Body of pancreas (tissue), 4 donors: Measurements from ENCODE around the gene ARHGAP15.

Source experiments
- POLR2A ChIP-seq, 3 donors: fragments of 450-650 bp; IDR thresholded peaks; one replicate each; pipeline ENCODE4 v1.6.1; 2016; ENCODE audit warnings: antibody characterized with exemption in 3 of 3, mild to moderate bottlenecking in 2 of 3
- TF ChIP-seq, protein P1 (sequence below), 7 experiments: fragments of 450-650 bp in 4 of 7; fragments of 200-600 bp in 3 of 7; sonication (generic) in 3 of 7; IDR thresholded peaks; one replicate each; pipeline ENCODE4 v1.5.1; 2016 to 2019; ENCODE audit warnings: antibody characterized with exemption in 7 of 7

DNA sequence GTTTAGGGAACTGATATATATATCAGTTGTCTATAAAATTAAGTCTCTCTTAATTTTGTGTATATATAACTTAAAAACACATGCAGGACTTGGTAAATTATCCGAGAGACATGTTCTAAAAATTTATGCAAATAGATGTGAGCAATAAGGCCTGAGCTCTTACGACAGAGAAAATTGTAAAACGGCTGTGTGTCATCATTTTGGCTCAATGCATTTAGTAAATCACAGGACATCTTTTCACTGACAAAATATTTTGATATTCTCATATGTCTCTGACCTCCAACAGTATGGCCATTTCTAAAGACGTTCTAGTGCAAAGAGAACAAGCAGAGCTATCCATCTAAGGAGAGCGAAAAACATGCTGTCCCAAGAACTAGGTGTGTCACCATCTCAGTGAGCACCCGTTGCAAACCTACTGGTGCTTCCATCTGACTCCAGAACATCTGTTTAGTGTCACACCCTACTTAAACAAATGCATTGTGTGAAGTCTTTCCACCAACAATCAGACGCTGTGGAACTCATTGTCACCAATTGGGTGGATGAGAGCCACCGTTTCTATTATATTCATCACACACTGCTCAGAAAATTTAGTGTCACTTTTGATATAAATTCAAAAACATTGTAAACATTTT lies 108.0 kb downstream of the ARHGAP15 start:
- TF ChIP-seq, protein P1, sequence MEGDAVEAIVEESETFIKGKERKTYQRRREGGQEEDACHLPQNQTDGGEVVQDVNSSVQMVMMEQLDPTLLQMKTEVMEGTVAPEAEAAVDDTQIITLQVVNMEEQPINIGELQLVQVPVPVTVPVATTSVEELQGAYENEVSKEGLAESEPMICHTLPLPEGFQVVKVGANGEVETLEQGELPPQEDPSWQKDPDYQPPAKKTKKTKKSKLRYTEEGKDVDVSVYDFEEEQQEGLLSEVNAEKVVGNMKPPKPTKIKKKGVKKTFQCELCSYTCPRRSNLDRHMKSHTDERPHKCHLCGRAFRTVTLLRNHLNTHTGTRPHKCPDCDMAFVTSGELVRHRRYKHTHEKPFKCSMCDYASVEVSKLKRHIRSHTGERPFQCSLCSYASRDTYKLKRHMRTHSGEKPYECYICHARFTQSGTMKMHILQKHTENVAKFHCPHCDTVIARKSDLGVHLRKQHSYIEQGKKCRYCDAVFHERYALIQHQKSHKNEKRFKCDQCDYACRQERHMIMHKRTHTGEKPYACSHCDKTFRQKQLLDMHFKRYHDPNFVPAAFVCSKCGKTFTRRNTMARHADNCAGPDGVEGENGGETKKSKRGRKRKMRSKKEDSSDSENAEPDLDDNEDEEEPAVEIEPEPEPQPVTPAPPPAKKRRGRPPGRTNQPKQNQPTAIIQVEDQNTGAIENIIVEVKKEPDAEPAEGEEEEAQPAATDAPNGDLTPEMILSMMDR (IDR thresholded peaks at IDR 0.05): no peak
- no peak for TF ChIP-seq POLR2A (IDR thresholded peaks at IDR 0.05)
